ENCODE measurements around the gene STK26. TPM values are rescaled to one million over a fixed set of nuclear protein-coding genes. Genes with fewer than 3 reads are reported as not detected.
A peak's percentile ranks its signal among the peaks of the same experiment; 100 is the strongest.

The STK26 gene
- total RNA-seq, 2 donors from 2014 or later: 7.7 to 11.1 TPM

- peak overlapping the region; percentile 28 to 63 for H3K27ac ChIP-seq
Measured at GRCh38 chrX:132101206-132101605, 78.1 kb downstream of the STK26 start.

GRCh38 chrX:132101799-132102198, 78.7 kb downstream of the STK26 start:
- no peak overlapping the region for H3K4me3 ChIP-seq
- DNase-seq (ENCODE audit: low spot score) (no peak), ATAC-seq (ENCODE audit: insufficient number of reproducible peaks, low FRiP score, low read depth) (no peak)
- no peaks in the 10 kb centered on the region for H3K27me3 ChIP-seq (replicated peaks; ENCODE audit: insufficient read depth)
- peaks cover 0 to 26% of the 10 kb centered on the region in 2 donors for H3K4me1 ChIP-seq (ENCODE audit: control insufficient read depth in 1 of 2, low read depth in 2 of 2)
- H3K9me3 ChIP-seq: no peaks in the 10 kb centered on the region
- no peak for TF ChIP-seq CTCF (IDR thresholded peaks at IDR 0.05)
- H3K36me3 ChIP-seq: no peaks in the 10 kb centered on the region
- peak overlapping the region; percentile 38 to 63 for H3K27ac ChIP-seq

More at GRCh38 chrX:132101206-132101605, 78.1 kb downstream of the STK26 start:
- H3K27me3 ChIP-seq (replicated peaks; ENCODE audit: insufficient read depth): no peaks in the 10 kb centered on the region
- H3K4me1 ChIP-seq (ENCODE audit: control insufficient read depth in 1 of 2, low read depth in 2 of 2): peaks cover 0 to 26% of the 10 kb centered on the region in 2 donors
- DNase-seq (ENCODE audit: low spot score) (no peak), ATAC-seq (ENCODE audit: insufficient number of reproducible peaks, low FRiP score, low read depth) (no peak)
- no peak for TF ChIP-seq CTCF (IDR thresholded peaks at IDR 0.05)
- H3K36me3 ChIP-seq: no peaks in the 10 kb centered on the region
- H3K4me3 ChIP-seq: no peak overlapping the region
- no peaks in the 10 kb centered on the region for H3K9me3 ChIP-seq

GRCh38 chrX:132107291-132107690, 84.2 kb downstream of the STK26 start:
- no peaks in the 10 kb centered on the region for H3K27me3 ChIP-seq (replicated peaks; ENCODE audit: insufficient read depth)
- peaks cover 0 to 21% of the 10 kb centered on the region in 2 donors for H3K4me1 ChIP-seq (ENCODE audit: control insufficient read depth in 1 of 2, low read depth in 2 of 2)
- no peak for TF ChIP-seq CTCF (IDR thresholded peaks at IDR 0.05)
- H3K36me3 ChIP-seq: no peaks in the 10 kb centered on the region
- ATAC-seq (ENCODE audit: insufficient number of reproducible peaks, low FRiP score, low read depth) (no peak), DNase-seq (ENCODE audit: low spot score) (no peak)
- peak overlapping the region in 1 of 2 donors; percentile 63 for H3K27ac ChIP-seq
- no peak overlapping the region for H3K4me3 ChIP-seq
- H3K9me3 ChIP-seq: no peaks in the 10 kb centered on the region

- Histone ChIP-seq H3K9me3 (no peaks in the 10 kb centered on the region), H3K27ac (peak overlapping the region in 1 of 2 donors; percentile 47), H3K4me1 (ENCODE audit: control insufficient read depth in 1 of 2, low read depth in 2 of 2) (peaks cover 0 to 6% of the 10 kb centered on the region in 2 donors), H3K36me3 (no peaks in the 10 kb centered on the region), H3K4me3 (no peak overlapping the region), H3K27me3 (replicated peaks; ENCODE audit: insufficient read depth) (no peaks in the 10 kb centered on the region)
- DNase-seq (ENCODE audit: low spot score) (no peak), ATAC-seq (ENCODE audit: insufficient number of reproducible peaks, low FRiP score, low read depth) (no peak)
- no peak for TF ChIP-seq CTCF (IDR thresholded peaks at IDR 0.05)
Measured at GRCh38 chrX:132114607-132115006, 91.5 kb downstream of the STK26 start.

GRCh38 chrX:132115792-132116191, 92.7 kb downstream of the STK26 start:
- Histone ChIP-seq H3K4me1 (ENCODE audit: control insufficient read depth in 1 of 2, low read depth in 2 of 2) (peaks cover 0 to 6% of the 10 kb centered on the region in 2 donors), H3K27ac (peak overlapping the region in 1 of 2 donors; percentile 23), H3K4me3 (no peak overlapping the region), H3K36me3 (no peaks in the 10 kb centered on the region), H3K9me3 (no peaks in the 10 kb centered on the region), H3K27me3 (replicated peaks; ENCODE audit: insufficient read depth) (no peaks in the 10 kb centered on the region)
- no peak for DNase-seq (ENCODE audit: low spot score)
- ATAC-seq (ENCODE audit: insufficient number of reproducible peaks, low FRiP score, low read depth): no peak
- no peak for TF ChIP-seq CTCF (IDR thresholded peaks at IDR 0.05)

Data from thoracic aorta (tissue), 2 donors.